Stimulated activated CD4-positive, alpha-beta T cell treated with anti-CD3 and anti-CD28 coated beads, Interleukin-4, amount 100 ng/mL, for 48 hours (primary cell): Measurements from ENCODE around the gene MGAT5.

Source experiments
- DNase-seq, 2 donors: peaks; one replicate each; pipeline ENCODE4 v3.0.0-alpha.2; 2020; ENCODE audit warnings: low read depth in 2 of 2

MGAT5 gene

DNA sequence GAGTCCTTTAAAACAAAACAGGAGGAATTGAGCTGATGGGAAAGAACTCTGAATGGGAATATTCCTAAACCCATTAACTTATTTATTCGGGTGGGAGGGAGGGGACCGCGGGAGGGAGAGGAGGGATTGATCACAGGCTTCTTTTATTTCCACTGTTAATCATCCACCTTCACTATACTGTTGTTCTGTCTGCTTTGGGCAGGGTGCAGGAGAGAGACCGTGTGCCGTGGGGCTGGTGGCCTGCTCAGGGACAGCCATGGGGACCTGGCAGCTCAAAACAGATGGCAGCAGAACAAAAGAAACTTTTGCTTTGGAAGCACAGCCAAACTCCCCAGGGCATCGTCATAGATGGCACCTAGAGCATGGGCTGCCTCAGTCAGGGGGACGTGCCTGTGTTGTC lies 195.3 kb downstream of the MGAT5 start:
- DNase-seq, result no peak

DNA sequence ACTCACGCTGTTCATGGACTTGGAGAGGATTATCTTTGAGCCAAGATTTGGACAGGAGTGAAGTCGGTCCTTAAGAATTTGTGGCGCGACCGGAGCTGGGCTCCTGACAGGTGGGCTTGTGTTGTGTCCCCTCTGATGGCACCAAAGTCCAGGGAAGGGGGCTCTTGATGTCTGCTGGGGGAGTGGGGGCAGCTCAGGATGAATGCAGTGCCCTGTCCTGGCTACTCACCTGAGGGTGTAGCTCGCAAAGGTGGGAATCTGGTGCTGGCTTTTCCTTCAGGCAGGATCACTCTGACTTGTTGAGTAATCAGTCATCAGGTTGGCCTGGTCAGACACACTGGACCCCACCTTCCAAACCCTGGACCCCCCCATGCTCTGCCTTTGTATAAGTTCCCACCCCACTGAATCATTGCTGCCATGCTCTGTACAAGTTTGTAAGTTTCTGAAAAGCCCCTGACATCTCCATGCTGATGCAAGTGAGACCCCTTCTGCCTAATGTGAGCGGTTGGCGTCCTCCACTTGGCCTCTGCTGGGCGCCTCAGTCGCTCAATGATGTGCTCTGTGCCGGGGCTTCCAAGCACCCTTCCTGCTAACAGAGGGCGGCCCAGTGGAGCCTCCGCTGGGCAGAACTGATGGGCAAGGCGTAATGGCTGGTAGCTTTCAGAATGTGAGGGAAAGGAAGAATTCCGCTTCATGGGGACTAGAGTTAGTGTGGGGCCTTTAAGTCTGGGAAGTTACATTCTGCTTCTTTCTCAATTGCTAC lies 196.1 kb downstream of the MGAT5 start:
- no peak for DNase-seq

DNA sequence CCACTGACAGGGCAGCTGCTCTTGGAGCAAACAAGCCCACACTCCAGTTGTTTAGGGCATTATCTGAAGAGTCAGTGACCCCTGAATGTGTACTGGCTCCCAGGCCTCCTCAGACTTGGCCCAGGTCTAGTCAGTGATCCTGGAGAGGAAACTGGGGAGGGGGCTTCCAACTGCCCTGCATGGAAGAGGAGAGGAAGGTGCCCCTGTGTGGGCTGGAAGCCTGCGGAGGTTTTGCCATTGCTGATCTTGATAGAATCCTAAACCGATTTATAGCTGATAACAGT lies 197.4 kb downstream of the MGAT5 start:
- DNase-seq, result no peak

DNA sequence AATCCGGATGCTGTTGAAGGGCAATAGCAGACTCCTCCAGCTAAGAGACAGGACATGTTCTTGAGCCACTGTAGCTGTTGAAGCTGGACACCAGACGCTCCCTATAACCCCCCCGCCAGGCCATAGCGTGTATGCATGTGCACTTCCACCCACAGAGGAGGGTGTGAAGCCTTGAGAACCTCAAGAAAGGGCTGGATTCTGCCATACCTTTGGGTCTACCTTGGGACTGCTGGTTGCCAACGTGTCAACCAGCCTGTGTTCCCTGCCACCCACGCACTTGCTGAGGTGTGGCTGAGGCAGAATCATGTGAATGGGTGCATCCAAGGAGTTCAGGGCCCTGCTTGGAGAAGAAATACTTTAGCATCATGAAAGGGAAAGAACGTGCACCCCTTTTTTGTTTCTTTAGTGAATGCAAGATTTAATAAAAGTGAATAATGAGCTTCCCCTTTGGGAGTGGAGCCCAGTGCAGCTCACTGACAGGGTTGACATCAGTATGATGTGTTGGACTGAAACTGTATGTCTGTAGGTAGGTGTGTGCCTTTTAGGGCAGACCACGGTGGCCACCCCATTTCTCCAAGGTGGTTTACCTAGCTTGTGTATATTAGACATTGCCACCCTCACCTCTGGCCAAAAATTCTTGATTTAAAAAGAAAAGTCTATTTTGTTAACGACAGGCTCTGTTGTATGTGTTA lies 198.3 kb downstream of the MGAT5 start:
- no peak for DNase-seq

GRCh38 chr2:134453476-134453875 lies 199.6 kb downstream of the MGAT5 start:
- DNase-seq, result no peak

DNA sequence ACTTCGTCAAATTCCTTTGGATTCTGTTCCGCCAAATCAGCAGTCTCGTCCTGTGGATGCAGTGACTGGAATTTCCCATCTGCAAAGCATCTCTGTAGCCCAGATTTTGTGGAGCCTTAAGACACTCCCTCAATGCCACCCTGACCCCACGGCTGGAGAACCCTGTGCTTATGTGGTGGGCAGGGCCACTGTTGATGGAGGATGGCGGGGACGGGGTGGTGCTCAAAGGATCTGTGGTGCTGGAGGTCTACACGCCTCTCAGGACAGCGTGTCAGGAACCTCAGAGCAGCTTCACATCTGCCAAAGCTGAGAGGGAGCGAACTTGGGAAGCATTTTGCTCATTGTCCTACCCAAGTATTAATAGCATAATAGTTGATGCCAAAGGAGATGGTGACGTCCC lies 200.1 kb downstream of the MGAT5 start:
- no peak for DNase-seq

GRCh38 chr2:134454426-134454825 lies 200.6 kb downstream of the MGAT5 start:
- no peak for DNase-seq

DNA sequence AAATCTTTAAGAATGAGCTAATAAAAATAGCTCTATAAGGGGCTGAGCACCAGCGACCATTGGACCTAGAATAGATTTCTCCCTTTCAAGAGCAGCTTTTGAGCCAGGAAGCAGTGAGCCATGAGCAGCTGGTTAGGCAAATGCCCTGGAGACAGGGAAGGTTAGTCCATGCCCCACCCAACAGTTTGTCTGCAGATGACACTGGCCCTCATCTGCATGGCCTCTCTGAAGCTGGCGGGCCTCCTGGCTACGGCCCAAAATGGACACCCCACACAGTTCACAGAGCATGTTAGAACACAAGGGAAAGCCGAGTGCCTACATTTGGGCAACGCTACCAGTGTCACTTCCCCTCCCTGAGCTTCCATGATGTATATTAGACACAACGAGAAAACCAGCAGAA lies 201.1 kb downstream of the MGAT5 start:
- DNase-seq, result no peak

GRCh38 chr2:134455426-134455825 lies 201.6 kb downstream of the MGAT5 start:
- no peak for DNase-seq

- no peak for DNase-seq
These were observed 203.5 kb downstream of the MGAT5 start for GRCh38 chr2:134457353-134457752.

DNA sequence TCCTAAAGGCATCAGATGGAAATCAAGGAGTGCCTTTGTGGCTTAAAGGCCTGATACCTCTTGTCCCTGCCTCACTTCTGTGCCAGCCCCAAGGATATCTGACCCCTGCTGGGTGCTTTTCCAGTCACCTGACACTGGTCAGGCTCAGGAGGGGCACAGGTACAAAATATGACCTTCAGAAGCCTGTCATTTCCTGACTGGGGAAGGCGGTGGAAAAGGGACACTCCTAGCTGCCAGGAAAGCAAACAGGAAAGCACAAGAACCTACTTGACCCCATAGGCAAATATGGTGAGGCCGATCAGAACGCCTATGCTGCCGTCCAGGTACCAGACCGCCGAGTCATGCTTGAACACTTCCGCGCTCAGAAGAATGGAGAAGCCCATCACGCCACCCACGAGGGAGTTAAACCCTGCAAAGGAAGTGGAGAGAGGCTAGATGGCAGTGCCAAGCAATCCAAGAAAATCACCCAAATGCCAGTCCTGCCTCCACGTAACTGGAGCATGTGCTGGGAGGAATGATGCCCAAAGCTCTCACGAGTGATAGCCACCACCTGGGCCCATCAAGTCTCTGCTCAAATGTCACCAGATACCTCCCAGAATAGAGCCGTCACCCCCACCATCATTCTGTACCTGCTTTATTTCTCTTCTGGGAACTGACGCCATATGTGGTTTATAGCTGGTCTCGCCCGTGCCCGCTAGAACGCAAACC lies 204.0 kb downstream of the MGAT5 start:
- DNase-seq, result no peak

DNA sequence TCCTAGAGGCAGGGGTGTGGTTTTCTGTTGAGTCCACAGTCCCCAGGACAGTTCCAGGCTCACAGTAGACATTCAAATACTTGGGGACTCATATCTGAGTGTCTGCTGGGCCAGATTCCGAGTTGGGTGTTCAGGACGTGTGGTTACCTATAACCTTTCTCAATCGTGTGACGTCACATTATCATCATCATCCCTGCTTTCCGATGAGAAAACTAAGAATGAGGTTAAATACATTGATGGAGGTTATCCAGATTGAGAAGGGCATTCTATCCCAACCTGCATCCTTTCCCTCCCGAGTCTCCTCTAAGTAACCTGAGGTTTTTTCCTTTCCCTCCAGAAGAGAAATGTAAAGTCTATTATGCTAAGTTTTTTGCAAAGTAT lies 204.6 kb downstream of the MGAT5 start:
- no peak for DNase-seq

- DNase-seq, result no peak
These were observed 205.1 kb downstream of the MGAT5 start for GRCh38 chr2:134458950-134459349.

GRCh38 chr2:134459706-134460406 lies 206.0 kb downstream of the MGAT5 start:
- no peak for DNase-seq

- peak; percentile 15 to 22 for DNase-seq
These were observed 206.7 kb downstream of the MGAT5 start for GRCh38 chr2:134460583-134460998.

GRCh38 chr2:134461511-134461910 lies 207.6 kb downstream of the MGAT5 start:
- DNase-seq, result no peak

- no peak for DNase-seq
These were observed 208.4 kb downstream of the MGAT5 start for GRCh38 chr2:134462275-134462674.

- DNase-seq, result no peak
These were observed 209.2 kb downstream of the MGAT5 start for GRCh38 chr2:134462791-134463698.

- DNase-seq, result no peak
These were observed 209.8 kb downstream of the MGAT5 start for GRCh38 chr2:134463699-134464022.

GRCh38 chr2:134465228-134466105 lies 211.6 kb downstream of the MGAT5 start:
- no peak for DNase-seq

- peak in 1 of 2 donors; percentile 11 for DNase-seq
These were observed 212.3 kb downstream of the MGAT5 start for GRCh38 chr2:134466141-134466540.
